ENCODE measurements around the gene IKZF3.

- TF ChIP-seq CTCF (IDR thresholded peaks at IDR 0.05) (no peak), POLR2A (IDR thresholded peaks at IDR 0.05) (no peak)
Observed at GRCh38 chr17:39777534-39778365, 86.4 kb downstream of the IKZF3 start.

Data from thyroid gland (tissue), 4 donors.